ENCODE data around the gene GOLGA1. TPM values are rescaled to one million over a fixed set of nuclear protein-coding genes. Genes with fewer than 3 reads are reported as not detected.

The GOLGA1 gene
- total and polyA plus RNA-seq, 10 of the 15 experiments (the other 5 are each of a cell fraction or from before 2014, with no cell fraction given) = 2.9 to 14.1 (median 8.1) TPM

DNA sequence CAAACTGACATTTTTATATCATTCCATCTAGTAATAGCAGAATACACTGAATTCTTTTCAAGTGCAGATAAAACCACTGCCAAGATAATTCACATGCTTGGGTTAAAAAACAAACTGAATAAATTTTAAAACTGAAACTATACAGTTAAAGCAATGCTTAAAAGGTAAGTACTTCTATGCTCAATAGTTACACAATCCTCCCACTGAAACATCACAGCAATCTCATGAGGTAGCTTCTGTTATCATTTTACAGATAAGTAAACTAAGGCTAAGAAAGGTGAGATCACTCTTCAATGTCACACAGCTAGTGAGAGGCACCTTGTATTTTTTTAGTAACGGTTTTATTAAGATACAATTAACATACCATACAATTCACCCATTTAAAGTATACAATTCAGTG is 13.4 kb upstream of the GOLGA1 start:
- 95% methylated on average over 1 of the region's 1 CpG for WGBS (ENCODE audit: insufficient coverage, insufficient replicate concordance, low lambda C conversion rate, missing lambda C conversion rate)
- H2AFZ ChIP-seq (ENCODE audit: control insufficient read depth, low read depth, low read length) = no peak overlapping the region
- ChIA-PET RAD21 (ENCODE audit: unreplicated experiment) (no interaction called here), SMC1A (ENCODE audit: uncharacterized antibody, unreplicated experiment) (interaction anchor here (0.6 to 1.0 kb wide), 2 partner anchors 24 to 1120 kb away, joined by 3 read pairs; no protein-coding TSS in a partner anchor), POLR2A (interaction anchor here (1.1 to 1.2 kb wide), 2 partner anchors 13 to 15 kb away, joined by 3 read pairs; no protein-coding TSS in a partner anchor), CTCF (no interaction called here)
- no peak for DNase-seq (ENCODE audit: low read depth, low spot score)
- no peaks in the 10 kb centered on the region for H4K20me1 ChIP-seq (ENCODE audit: control insufficient read depth, insufficient read depth)
- H3K9ac ChIP-seq (ENCODE audit: control insufficient read depth, insufficient read depth, low read length) = no peak overlapping the region
- intact Hi-C loops (cut with micrococcal nuclease; ENCODE audit: unreplicated experiment) = no loop called here
- no peak for ATAC-seq
- no peaks in the 10 kb centered on the region for H3K79me2 ChIP-seq (ENCODE audit: control insufficient read depth, insufficient read depth, low read length)
- FAIRE-seq = no peak
- no peaks in the 10 kb centered on the region for H3K36me3 ChIP-seq (ENCODE audit: control insufficient read depth in 2 of 2, insufficient read depth in 2 of 2, low read length in 1 of 2)
- no peak overlapping the region for H3K27ac ChIP-seq (ENCODE audit: control insufficient read depth, insufficient read depth)
- in situ Hi-C loops (cut with MboI) = no loop called here
- H3K9me3 ChIP-seq (replicated peaks; ENCODE audit: control insufficient read depth, insufficient read depth, low read length) = no peaks in the 10 kb centered on the region
- H3K4me3 ChIP-seq = no peak overlapping the region
- peaks cover 4% of the 10 kb centered on the region; the same call in 1 of the 2 replicates for H3K4me1 ChIP-seq (ENCODE audit: control insufficient read depth, insufficient read depth, low read length)
- H3K27me3 ChIP-seq (replicated peaks in 1 of 2; ENCODE audit: control insufficient read depth in 2 of 2, insufficient read depth in 2 of 2, low read length in 1 of 2) = no peaks in the 10 kb centered on the region
- H3K4me2 ChIP-seq (ENCODE audit: control insufficient read depth, insufficient read depth) = no peak overlapping the region
- TF ChIP-seq YBX1 (IDR thresholded peaks at IDR 0.05) (no peak), ZSCAN29 (IDR thresholded peaks at IDR 0.05) (no peak), RB1 (IDR thresholded peaks at IDR 0.05; ENCODE audit: borderline replicate concordance) (no peak), TARDBP (IDR thresholded peaks at IDR 0.05; ENCODE audit: borderline replicate concordance) (no peak), SP1 (IDR thresholded peaks at IDR 0.05; ENCODE audit: low read depth, low read length) (no peak), TCF12 (IDR thresholded peaks at IDR 0.05; ENCODE audit: low read depth, low read length) (no peak), MXI1 (IDR thresholded peaks at IDR 0.05; ENCODE audit: low read depth, low read length) (no peak), SREBF1 (IDR thresholded peaks at IDR 0.05; ENCODE audit: low read length) (no peak), CBFB (IDR thresholded peaks at IDR 0.05; ENCODE audit: low read depth) (no peak), PML (IDR thresholded peaks at IDR 0.05; ENCODE audit: low read length) (no peak), NFIC (IDR thresholded peaks at IDR 0.05; ENCODE audit: low read depth, low read length) (no peak), FOXM1 (IDR thresholded peaks at IDR 0.05; ENCODE audit: low read depth, low read length) (no peak), NRF1 (conservative IDR thresholded peaks at IDR 0.05; ENCODE audit: low read depth, low read length) (no peak), SMARCA5 (IDR thresholded peaks at IDR 0.05) (no peak)
- TF ChIP-seq, protein P1, sequence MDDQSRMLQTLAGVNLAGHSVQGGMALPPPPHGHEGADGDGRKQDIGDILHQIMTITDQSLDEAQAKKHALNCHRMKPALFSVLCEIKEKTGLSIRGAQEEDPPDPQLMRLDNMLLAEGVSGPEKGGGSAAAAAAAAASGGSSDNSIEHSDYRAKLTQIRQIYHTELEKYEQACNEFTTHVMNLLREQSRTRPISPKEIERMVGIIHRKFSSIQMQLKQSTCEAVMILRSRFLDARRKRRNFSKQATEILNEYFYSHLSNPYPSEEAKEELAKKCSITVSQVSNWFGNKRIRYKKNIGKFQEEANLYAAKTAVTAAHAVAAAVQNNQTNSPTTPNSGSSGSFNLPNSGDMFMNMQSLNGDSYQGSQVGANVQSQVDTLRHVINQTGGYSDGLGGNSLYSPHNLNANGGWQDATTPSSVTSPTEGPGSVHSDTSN (IDR thresholded peaks at IDR 0.05; ENCODE audit: insufficient replicate concordance, low read depth, low read length) = no peak
- BruUV-seq (replicated peaks) = no TSS peak
